ENCODE data around the gene ABCA5. TPM values are rescaled to one million over a fixed set of nuclear protein-coding genes. Genes with fewer than 3 reads are reported as not detected.

ABCA5 gene
- total and polyA plus RNA-seq, 2 experiments from 2014 or later, result 4.5 to 10.2 TPM

DNA sequence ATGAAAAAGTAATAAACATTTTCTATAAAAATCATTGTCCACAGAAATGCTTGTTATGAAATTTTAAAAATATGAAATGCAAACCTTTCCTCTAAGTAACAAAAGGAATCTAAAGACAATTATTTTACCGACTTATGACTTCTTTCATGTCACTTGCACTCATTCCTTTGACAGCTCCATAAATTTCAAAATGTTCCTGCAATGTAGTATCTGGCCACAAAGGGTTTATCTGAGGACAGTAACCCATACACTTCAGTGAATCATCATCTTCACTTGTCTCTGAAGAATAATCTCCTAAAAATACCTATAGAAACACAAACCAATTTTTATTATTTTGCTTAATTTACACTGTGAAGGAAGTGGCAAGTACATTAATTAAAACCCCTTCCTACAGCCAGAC, 72.7 kb downstream of the ABCA5 start:
- Histone ChIP-seq H3K27me3 (no peaks in the 10 kb centered on the region), H3K36me3 (no peaks in the 10 kb centered on the region), H3K27ac (no peak overlapping the region), H3K9me3 (ENCODE audit: low read depth) (no peaks in the 10 kb centered on the region), H3K4me3 (no peak overlapping the region), H3K4me1 (ENCODE audit: low read depth) (no peaks in the 10 kb centered on the region)
- DNase-seq (ENCODE audit: low read depth in 1 of 2, low spot score in 1 of 2), result no peak
- TF ChIP-seq, protein P1, sequence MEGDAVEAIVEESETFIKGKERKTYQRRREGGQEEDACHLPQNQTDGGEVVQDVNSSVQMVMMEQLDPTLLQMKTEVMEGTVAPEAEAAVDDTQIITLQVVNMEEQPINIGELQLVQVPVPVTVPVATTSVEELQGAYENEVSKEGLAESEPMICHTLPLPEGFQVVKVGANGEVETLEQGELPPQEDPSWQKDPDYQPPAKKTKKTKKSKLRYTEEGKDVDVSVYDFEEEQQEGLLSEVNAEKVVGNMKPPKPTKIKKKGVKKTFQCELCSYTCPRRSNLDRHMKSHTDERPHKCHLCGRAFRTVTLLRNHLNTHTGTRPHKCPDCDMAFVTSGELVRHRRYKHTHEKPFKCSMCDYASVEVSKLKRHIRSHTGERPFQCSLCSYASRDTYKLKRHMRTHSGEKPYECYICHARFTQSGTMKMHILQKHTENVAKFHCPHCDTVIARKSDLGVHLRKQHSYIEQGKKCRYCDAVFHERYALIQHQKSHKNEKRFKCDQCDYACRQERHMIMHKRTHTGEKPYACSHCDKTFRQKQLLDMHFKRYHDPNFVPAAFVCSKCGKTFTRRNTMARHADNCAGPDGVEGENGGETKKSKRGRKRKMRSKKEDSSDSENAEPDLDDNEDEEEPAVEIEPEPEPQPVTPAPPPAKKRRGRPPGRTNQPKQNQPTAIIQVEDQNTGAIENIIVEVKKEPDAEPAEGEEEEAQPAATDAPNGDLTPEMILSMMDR (IDR thresholded peaks at IDR 0.05; ENCODE audit: low read depth, low read length), result no peak

DNA sequence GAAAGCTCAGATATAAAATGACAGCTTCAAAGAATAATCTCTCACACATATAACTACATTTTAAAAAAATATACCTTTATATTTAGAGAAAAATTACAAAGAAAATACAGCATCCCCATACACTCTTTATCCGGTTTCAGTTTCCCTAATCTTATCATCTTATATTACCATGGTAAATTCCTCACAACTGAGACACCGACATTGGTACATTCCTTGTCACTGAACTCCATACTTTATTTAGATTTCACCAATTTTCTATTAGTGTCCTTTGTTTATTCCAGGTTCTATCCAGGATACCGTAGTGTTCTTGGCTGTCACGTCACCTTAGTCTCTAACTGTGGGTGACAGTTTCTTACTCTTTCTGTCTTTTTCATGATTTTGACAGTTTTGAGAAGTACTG, 76.3 kb downstream of the ABCA5 start:
- H3K36me3 ChIP-seq, result no peaks in the 10 kb centered on the region
- no peak overlapping the region for H3K27ac ChIP-seq
- no peaks in the 10 kb centered on the region for H3K9me3 ChIP-seq (ENCODE audit: low read depth)
- TF ChIP-seq, protein P1 (IDR thresholded peaks at IDR 0.05; ENCODE audit: low read depth, low read length), result no peak
- DNase-seq (ENCODE audit: low read depth in 1 of 2, low spot score in 1 of 2), result peak in 1 of 2 donors; percentile 30
- no peaks in the 10 kb centered on the region for H3K27me3 ChIP-seq
- no peak overlapping the region for H3K4me3 ChIP-seq
- no peaks in the 10 kb centered on the region for H3K4me1 ChIP-seq (ENCODE audit: low read depth)

DNA sequence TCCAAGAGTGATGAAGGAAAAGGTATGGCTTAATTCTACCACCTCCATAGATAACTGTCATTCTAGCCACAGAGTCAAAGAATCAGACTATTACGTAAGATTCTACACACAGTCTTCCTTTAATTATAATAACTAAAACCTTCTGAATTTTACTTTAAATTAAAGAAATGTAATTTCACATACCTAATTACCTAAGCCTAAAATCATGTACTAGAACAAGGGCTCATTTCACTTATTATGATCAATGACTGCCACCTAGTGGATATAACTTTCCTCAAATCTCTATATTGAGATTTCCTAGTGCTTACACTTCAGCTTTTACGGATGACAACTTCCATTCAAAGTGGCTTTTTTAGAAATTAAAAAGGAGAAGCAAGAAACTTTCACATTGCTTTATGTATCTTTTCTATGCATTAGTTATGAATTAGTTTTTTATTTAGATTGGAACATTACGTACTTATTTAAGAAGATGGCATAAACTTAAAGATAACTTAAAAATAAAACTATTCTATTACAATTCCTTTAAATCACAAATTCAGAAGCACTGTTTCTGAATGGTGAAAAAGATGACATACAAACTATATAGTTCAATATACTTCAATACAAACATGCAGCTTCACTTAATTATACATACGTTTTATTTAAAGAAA, 80.1 kb downstream of the ABCA5 start:
- no peak overlapping the region for H3K27ac ChIP-seq
- TF ChIP-seq, protein P1 (IDR thresholded peaks at IDR 0.05; ENCODE audit: low read depth, low read length), result peak; percentile 53
- no peaks in the 10 kb centered on the region for H3K27me3 ChIP-seq
- DNase-seq (ENCODE audit: low read depth in 1 of 2, low spot score in 1 of 2), result peak; percentile 65 to 76
- H3K9me3 ChIP-seq (ENCODE audit: low read depth), result no peaks in the 10 kb centered on the region
- H3K36me3 ChIP-seq, result no peaks in the 10 kb centered on the region
- no peak overlapping the region for H3K4me3 ChIP-seq
- no peaks in the 10 kb centered on the region for H3K4me1 ChIP-seq (ENCODE audit: low read depth)

DNA sequence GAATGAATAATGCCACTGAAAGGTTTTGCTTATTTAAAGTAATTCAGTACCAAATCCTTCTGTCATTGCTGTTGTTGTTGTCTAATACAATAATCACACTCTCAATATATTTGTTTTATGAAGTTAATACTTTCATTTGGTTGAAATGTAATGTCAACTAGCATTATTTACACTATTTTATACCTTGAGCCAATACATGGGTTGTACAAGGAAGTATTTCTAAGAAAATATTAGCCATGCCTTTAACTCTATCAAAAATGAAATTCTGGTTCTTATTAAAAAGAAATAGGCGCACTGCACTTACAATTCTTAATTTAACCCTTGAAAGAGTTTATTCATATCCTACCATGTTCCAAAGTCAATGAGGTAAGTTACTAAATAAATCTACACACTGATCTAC, 80.7 kb downstream of the ABCA5 start:
- TF ChIP-seq, protein P1 (IDR thresholded peaks at IDR 0.05; ENCODE audit: low read depth, low read length), result no peak
- DNase-seq (ENCODE audit: low read depth in 1 of 2, low spot score in 1 of 2), result no peak
- Histone ChIP-seq H3K36me3 (no peaks in the 10 kb centered on the region), H3K27ac (no peak overlapping the region), H3K4me1 (ENCODE audit: low read depth) (no peaks in the 10 kb centered on the region), H3K9me3 (ENCODE audit: low read depth) (no peaks in the 10 kb centered on the region), H3K4me3 (no peak overlapping the region), H3K27me3 (no peaks in the 10 kb centered on the region)

DNA sequence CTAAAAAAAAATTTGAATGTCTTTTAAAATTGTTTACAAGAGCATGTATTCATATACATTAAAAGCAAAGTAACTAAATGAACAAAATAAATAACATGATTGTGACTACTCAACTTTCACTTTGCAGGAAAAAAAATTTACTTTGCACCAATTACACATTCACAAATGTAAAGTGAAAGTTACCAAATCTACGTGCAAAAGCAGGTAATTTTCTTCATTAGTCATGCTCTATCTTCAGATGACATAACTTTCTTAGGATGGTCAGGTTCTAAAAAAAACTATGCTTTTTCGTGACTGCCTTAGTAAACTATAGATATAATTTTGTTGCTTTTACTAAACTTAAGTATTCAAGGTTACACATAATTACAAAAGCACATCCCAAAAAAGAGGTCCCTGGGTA, 81.3 kb downstream of the ABCA5 start:
- no peaks in the 10 kb centered on the region for H3K36me3 ChIP-seq
- no peak for DNase-seq (ENCODE audit: low read depth in 1 of 2, low spot score in 1 of 2)
- TF ChIP-seq, protein P1 (IDR thresholded peaks at IDR 0.05; ENCODE audit: low read depth, low read length), result no peak
- H3K4me3 ChIP-seq, result no peak overlapping the region
- no peaks in the 10 kb centered on the region for H3K9me3 ChIP-seq (ENCODE audit: low read depth)
- no peaks in the 10 kb centered on the region for H3K27me3 ChIP-seq
- no peak overlapping the region for H3K27ac ChIP-seq
- no peaks in the 10 kb centered on the region for H3K4me1 ChIP-seq (ENCODE audit: low read depth)
